Osteocyte (in vitro differentiated cells): ENCODE results near the gene PEX11G. TPM values are rescaled to one million over a fixed set of nuclear protein-coding genes. Genes with fewer than 3 reads are reported as not detected.

Experiments used
- DNase-seq: peaks from one replicate; pipeline ENCODE4 v3.0.0; 2021; ENCODE audit warnings: mixed read lengths; ENCODE audit not compliant: unreplicated experiment; ENCODE audit errors: extremely low spot score
- H3K27ac Mint-ChIP-seq: one replicate; pipeline ENCODE4 v1.8.0; 2021; ENCODE audit warnings: mild to moderate bottlenecking, mixed read lengths; ENCODE audit not compliant: unreplicated experiment
- H3K27me3 Mint-ChIP-seq: one replicate; pipeline ENCODE4 v1.8.0; 2021; ENCODE audit warnings: mixed read lengths; ENCODE audit not compliant: unreplicated experiment
- H3K36me3 Mint-ChIP-seq: one replicate; pipeline ENCODE4 v1.8.0; 2021; ENCODE audit warnings: mixed read lengths; ENCODE audit not compliant: unreplicated experiment
- H3K4me1 Mint-ChIP-seq: one replicate; pipeline ENCODE4 v1.8.0; 2021; ENCODE audit warnings: mixed read lengths; ENCODE audit not compliant: unreplicated experiment
- H3K4me3 Mint-ChIP-seq: one replicate; pipeline ENCODE4 v1.8.0; 2021; ENCODE audit warnings: mild to moderate bottlenecking, moderate library complexity, mixed read lengths; ENCODE audit not compliant: unreplicated experiment
- H3K9me3 Mint-ChIP-seq: one replicate; pipeline ENCODE4 v1.8.0; 2021; ENCODE audit warnings: mixed read lengths; ENCODE audit not compliant: unreplicated experiment
- CTCF ChIP-seq: fragments of 200-600 bp; sonication (generic); IDR thresholded peaks from 2 replicates; pipeline ENCODE4 v1.5.0; 2021; ENCODE audit warnings: antibody characterized with exemption, mild to moderate bottlenecking, moderate library complexity
- total RNA-seq: library from RNA; stranded (reverse); gene quantifications from 2 replicates; pipeline ENCODE4 v1.2.1, GENCODE V29; 2021

Gene PEX11G
- total RNA-seq, 1 donor from 2014 or later: 2.1 TPM

- Mint-ChIP-seq H3K36me3 (no peaks in the 10 kb centered on the region), H3K27me3 (no peaks in the 10 kb centered on the region), H3K9me3 (no peaks in the 10 kb centered on the region)
These were observed 11.1 kb downstream of the PEX11G start for GRCh38 chr19:7477758-7478157.

DNA sequence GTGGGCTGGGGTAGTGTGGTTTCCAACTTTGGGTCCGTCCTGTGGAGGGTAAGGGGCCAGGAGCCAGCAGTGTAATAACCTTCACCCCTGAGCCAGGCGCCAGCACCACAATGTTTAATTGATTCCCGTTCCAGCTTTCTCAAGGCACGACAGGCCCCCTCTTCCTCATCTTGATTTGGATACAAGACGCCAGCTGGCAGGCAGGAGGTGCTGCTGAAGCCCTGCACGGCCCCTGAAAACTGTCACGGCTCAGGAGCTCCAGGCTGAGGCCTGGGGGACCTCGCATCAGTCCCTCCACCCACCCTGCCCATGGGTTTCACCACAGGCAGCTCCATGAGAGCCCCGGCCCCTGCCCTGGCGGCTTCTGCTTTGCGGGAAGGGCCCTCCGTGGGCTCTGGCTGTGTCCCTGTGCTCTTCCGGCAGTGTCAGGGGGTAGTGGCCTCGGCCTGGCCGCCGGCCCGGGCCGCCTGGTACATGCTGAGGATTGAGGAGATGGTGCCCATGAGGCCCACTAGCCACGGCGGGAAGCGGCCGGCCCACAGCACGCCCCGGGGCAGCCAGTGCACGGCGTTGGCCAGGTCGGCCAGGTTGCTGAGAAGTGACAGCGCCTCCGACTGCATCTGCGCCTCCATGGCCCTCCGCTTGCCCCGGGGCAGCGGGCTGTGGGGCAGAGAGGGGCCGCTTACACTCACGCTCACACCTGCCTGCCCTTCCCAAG is 11.9 kb downstream of the PEX11G start:
- TF ChIP-seq CTCF: no peak
- peaks cover 19% of the 10 kb centered on the region for H3K4me1 Mint-ChIP-seq
- H3K4me3 Mint-ChIP-seq: no peak overlapping the region
- no peak for DNase-seq
- peaks cover under 1% of the 10 kb centered on the region for H3K36me3 Mint-ChIP-seq
- H3K9me3 Mint-ChIP-seq: no peaks in the 10 kb centered on the region
- no peak overlapping the region for H3K27ac Mint-ChIP-seq
- no peaks in the 10 kb centered on the region for H3K27me3 Mint-ChIP-seq

More at GRCh38 chr19:7477758-7478157, 11.1 kb downstream of the PEX11G start:
- DNase-seq: no peak
- Mint-ChIP-seq H3K4me3 (no peak overlapping the region), H3K4me1 (peaks cover 21% of the 10 kb centered on the region), H3K27ac (no peak overlapping the region)
- no peak for TF ChIP-seq CTCF

DNA sequence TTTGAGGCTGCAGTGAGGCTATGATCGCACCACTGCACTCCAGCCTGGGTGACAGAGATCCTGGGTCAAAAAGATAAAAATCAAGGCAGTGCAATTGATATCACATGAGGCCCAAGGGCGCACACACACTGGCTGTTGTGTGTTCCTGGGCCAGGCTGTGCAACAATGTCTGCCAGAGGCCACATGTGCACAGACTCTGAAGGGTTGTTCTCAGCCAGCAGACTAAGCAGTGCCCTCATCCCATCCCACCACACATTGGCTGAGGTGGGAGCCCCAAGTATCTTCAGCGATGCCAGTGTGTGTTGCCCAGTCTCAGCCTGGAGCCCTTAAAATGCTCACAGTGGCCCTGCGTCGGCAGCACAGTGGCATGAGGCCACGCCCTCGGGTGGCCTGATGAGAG is 12.6 kb downstream of the PEX11G start:
- peaks cover 19% of the 10 kb centered on the region for H3K4me1 Mint-ChIP-seq
- peaks cover 3% of the 10 kb centered on the region for H3K36me3 Mint-ChIP-seq
- no peak for DNase-seq
- no peaks in the 10 kb centered on the region for H3K9me3 Mint-ChIP-seq
- no peak overlapping the region for H3K27ac Mint-ChIP-seq
- H3K4me3 Mint-ChIP-seq: no peak overlapping the region
- no peak for TF ChIP-seq CTCF
- H3K27me3 Mint-ChIP-seq: no peaks in the 10 kb centered on the region

DNA sequence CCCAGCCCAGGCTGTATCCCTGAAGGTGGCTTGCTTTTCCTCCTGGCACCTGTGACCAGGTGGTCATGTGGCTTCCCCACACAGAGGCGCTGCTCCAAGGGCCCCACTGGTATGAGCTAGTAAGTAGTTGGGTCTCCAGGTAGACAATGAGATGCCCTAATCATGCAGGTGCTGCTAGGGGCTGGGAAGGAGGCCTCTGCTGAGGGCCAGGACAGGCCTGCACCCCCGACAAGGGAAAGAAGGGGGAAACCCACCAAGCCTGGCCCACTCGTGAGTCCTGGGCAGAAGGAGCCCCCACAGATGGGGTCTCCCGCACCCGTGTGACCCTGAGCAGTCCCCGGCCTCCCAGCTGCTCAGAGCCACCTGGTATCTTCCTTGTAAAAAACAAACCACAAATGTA is 13.2 kb downstream of the PEX11G start:
- no peak for TF ChIP-seq CTCF
- Mint-ChIP-seq H3K4me3 (no peak overlapping the region), H3K27ac (no peak overlapping the region), H3K4me1 (peaks cover 16% of the 10 kb centered on the region), H3K27me3 (no peaks in the 10 kb centered on the region), H3K36me3 (peaks cover 3% of the 10 kb centered on the region), H3K9me3 (no peaks in the 10 kb centered on the region)
- DNase-seq: no peak

DNA sequence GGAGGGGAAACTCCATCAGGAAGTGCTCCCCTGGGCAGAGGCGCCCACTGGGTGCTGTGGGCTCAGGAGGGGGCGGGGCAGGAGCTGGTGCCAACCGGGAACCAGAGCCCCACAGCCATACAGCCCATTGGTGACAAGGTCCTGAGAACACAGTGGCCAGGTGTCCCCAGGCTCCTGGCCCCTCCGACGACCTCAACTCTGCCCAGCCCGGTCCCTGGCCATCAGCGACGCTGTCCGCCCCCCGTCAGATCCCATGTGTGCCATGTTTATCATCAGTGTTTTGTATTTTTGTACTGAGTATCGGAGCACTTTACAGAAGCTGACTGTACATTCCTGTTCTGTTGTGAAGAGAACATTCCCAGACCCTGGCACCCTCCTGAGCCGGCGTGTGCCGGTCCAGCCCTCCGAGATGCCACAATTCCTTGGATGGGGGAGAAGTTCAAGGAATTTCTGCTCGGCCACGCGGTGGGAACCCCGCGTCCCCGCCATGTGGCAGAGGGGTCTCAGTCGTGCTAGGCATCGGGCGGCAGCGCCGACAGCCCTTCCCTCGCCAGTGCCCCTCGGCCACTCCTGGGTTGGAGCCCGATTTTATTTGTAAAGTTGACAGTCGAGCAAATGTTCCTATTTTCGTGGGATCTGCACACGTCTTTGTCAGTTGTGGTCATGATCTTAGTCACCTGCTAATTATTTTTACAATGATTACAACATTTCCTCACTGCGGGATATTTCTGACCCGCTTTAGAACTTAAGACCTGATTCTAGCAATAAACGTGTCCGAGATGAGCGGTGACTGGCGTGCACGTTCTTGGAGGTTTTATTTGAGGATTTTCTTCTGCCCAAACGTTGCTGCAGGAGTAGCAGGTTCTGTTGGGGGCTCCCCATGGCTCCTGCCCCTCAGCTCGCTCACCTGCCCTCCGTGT is 16.9 kb downstream of the PEX11G start:
- Mint-ChIP-seq H3K36me3 (peaks cover 9% of the 10 kb centered on the region), H3K27ac (no peak overlapping the region), H3K9me3 (no peaks in the 10 kb centered on the region), H3K4me1 (no peaks in the 10 kb centered on the region), H3K4me3 (no peak overlapping the region), H3K27me3 (no peaks in the 10 kb centered on the region)
- no peak for DNase-seq
- TF ChIP-seq CTCF: no peak
